HUDEP-2 (cell line): ENCODE data around the gene FAM90A1.
"Not testable (repeated sequence)": the region's sequence is repeated elsewhere in the genome, so short reads cannot be mapped to it uniquely, and the experiment has no call there.

Experiments
- DNase-seq, 76 experiments: peaks; one replicate each; lab custom pipeline; 2025; ENCODE audit not compliant: unreplicated experiment in 76 of 76; lab: John Stamatoyannopoulos, UW

The FAM90A1 gene, protein sequence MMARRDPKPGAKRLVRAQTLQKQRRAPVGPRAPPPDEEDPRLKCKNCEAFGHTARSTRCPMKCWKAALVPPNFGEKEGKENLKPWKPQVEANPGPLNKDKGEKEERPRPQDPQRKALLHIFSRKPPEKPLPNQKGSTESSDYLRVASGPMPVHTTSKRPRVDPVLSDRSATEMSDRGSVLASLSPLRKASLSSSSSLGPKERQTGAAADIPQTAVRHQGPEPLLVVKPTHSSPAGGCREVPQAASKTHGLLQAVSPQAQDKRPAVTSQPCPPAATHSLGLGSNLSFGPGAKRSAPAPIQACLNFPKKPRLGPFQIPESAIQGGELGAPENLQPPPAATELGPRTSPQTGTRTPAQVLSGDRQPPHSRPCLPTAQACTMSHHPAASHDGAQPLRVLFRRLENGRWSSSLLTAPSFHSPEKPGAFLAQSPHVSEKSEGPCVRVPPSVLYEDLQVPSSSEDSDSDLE

DNA sequence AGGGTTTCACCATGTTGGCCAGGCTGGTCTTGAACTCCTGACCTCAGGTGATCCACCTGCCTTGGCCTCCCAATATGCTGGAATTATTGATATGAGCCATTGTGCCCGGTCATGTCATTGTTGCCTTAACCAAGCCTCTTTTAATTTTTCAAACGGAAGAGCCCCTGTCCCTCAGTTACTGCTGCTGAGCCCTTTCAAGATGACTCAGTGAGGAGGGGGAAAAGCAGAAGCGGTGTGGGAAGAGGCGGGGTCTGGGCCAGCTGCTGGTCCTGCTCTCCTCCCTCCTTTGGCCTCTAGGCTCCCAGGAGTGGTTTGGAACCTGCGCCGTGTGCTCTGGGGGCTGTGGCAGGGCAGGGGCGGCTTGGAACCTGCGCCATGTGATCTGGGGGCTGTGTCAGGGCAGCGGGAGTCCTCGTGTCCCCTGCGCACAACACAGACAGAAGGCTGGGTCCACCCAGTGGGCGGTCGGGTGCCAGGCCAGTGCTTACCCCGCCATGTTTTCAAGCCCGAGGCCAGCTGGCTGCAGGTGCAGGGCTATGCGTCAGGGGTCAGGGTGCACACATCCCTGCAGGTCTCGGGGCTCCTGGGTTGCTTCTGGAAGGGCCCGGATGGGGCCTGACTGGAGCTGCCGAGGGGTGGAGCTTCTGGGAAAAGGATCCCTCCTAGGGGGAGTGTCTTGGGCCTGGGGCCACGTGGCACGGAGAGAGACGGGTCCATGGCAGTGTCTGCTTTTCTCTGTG lies at the start of gene FAM90A1:
Gene FAM90A1, minus strand, starts transcription at position 627 of the 740 bp plus-strand sequence. CDS start 2,786 bp downstream, outside the sequence.
- not testable (repeated sequence) for DNase-seq

DNA sequence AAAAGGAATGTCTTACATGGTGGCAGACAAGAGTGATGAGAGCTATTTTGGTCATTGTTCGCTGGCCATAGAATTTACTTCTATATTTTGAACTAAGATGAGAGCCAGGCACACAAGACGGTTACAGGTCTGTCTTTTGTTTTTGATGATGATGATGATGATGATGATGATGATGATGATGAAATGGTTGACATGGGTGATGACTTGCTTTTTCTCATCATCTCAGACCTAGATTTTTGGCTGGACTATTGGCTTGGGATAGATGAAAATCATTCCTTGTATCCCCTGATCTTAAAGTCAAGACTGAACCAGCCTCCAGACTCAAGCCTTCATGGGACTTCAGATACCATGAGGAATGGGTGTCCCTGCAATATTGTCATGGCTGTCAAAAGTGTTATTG lies 49.0 kb upstream of the FAM90A1 start:
- not testable (repeated sequence) for DNase-seq

DNA sequence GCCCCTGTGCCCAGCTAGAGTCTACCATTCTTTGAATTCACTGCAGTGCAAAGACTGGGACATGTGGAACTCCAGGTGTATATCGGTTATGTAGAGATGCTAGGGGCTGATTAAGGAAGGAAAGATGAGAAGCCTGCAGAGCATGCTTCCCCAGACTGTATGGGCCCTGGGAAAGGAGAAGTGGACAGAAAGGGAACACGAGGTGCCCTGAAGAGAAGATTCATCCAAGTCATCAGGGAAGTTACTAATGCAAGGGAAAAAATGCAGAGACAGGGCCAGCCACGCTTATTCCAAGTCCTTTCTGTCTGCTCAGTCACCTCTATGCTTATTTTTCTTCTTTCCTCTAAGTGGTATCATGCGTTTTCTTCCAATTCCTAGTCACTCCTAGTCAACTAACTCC lies 39.3 kb upstream of the FAM90A1 start:
- DNase-seq: not testable (repeated sequence)

DNA sequence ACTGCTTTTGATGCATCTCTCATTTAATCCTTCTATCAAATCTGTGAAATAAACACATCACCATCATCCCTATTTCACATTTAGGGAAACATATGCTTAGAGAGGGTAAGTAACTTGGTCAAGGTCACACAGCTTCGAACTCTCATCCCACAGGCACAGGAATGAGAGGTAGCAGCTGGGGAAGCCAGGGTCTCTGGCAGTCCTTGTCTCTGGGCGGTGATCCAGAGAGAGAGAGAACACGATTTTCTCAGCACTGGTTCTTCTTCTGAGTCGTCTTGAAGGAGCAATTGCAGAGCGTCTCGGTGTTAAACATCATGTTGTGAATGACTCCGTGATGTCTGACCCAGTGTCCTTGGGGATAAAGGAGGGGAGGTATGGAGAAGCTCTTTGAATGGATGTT lies 36.8 kb upstream of the FAM90A1 start:
- not testable (repeated sequence) for DNase-seq

DNA sequence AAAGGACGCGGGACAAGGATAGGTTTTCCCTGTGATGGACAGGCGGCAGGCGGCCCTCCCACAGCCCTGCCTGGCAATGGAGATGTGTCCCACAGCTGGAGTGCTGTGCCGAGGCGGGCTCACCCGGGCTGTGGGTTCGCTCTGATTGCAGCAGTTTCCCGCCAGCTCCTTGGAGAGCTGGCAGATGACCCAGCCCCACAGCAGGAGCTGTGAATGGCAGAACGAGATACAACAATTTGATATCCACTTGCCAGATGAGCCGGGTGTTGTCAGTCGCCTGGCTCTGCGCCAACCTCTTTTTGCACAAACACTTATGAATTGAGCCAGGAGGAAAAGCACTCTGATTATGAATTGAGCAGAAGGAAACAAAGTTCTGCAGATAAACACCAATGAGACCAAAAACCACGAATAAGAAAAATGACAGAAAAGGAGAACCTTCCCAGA lies 33.7 kb upstream of the FAM90A1 start:
- peak in 66 of 76 experiments; percentile 1 to 80 (median 38) for DNase-seq

DNA sequence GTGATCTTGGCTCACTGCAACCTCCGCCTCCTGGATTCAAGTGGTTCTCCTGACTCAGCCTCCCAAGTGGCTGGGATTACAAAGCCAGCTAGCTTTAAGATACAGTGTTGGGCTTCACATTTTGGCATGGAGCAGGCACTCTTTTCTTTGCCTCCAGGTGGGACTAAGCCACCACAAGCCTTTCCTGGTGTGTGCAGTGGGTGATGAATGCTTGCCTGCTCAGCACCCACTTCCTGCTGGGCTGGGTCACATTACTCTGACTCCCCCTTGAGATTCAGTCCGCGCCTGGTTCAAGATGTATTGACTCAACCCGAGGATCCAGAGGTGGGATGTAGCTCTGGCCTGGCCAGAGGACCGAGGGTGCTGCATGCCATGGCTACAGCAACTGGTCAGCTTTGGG lies 28.9 kb upstream of the FAM90A1 start:
- not testable (repeated sequence) for DNase-seq

DNA sequence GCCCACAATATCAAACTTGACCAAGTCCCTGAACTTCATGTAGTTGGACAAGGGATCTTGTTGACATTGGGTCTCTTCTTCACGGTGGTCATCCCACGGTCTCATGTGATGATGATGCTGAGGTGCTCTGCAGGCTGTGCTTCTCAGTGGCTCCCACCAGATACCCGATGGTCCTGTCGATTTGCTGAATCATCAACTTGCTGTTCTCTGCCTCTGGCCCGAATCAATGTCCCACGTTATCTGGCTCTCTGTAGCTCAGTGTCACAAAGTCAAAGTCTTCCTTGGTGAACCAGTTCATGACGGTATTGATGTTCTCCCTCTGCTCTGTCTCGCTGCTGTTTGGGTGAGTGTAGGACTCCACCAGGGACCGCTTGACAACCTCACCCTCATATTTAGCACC lies 27.3 kb upstream of the FAM90A1 start:
- not testable (repeated sequence) for DNase-seq

DNA sequence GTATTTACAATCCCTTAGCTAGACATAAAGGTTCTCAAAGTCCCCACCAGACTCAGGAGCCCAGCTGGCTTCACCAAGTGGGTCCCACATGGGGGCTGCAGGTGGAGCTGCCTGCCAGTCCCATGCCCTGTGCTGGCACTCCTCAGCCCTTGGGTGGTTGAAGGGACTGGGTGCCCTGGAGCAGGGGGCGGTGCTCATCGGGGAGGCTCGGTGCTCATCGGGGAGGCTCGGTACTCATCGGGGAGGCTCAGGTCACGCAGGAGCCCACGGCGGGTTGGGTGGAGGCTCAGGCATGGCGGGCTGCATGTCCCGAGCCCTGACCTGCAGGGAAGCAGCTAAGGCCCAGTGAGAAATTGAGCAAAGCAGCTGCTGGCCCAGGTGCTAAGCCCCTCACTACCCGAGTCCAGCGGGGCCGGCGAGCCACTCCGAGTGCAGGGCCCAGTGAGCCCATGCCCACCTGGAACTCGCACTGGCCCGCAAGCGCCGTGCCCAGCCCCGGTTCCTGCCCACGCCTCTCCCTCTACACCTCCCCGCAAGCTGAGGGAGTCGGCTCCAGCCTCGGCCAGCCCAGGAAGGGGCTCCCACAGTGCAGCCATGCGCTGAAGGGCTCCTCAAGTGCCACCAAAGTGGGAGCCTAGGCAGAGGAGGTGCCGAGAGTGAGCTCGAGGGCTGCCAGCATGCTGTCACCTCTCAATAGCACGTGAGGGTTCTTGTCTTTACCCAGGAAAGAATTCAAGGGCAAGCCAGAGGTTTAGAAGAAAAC lies 24.8 kb upstream of the FAM90A1 start:
- DNase-seq: not testable (repeated sequence)

DNA sequence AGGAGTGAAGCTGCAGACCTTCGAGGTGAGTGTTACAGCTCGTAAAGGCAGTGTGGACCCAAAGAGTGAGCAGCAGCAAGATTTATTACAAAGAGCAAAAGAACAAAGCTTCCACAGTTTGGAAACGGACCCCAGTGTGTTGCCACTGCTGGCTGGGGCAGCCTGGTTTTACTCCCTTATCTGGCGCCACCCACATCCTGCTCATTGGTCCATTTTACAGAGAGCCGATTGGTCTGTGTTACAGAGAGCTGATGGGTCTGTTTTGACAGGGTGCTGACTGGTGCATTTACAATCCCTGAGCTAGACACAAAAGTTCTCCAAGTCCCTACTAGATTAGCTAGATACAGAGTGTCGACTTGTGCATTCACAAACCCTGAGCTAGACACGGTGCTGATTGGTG lies 24.2 kb upstream of the FAM90A1 start:
- DNase-seq: not testable (repeated sequence)

DNA sequence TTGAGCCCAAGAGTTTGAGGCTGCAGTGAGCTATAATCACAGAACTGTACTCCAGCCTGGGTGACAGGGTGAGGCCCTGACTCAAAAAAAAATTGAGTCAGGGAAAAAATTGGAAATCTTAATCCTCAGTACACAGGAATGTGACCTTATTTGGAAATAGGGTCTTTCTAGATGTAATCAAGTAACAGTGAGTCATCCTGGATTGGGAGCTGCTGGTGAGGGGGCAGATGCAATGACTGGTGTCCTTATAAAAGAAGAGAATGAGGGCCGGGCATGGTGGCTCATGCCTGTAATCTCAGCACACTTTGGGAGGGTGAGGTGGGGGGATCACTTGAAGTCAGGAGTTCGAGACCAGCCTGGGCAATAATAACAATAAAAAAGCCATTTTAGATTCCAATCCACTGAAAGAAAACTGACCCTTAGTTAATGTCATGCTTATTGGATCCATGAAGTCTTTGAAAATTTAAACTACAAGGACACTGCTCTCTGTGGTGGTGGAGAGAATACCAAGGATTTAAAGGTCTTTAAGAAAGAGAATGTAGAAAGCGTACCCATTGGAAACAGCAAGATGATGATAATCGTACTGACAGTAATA lies 19.6 kb upstream of the FAM90A1 start:
- DNase-seq: not testable (repeated sequence)

DNA sequence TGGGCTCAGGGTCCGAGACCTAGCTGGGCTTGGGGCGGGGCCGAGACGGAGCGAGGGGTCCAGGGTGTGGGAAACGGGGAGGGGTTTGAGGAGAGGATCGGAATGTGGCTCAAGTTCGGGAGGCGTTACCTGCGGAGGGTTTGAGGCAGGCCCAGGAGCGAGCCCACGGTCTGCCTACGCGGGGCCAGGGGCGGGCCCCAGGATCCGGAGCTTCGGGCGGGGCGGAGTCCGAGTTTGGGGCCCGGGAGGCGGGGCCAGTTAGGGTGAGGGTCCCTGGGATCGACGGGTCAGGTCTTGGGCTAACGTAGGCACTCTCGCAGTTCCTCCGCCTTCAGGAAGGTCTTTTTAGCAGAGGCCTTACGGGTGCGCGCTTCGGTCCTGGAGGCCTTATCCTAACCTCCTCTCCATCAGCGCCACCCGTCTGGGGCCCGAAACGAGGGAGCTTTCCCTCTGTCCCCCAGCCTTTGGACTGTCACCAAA lies 16.3 kb upstream of the FAM90A1 start:
- peak in 7 of 76 experiments; percentile 34 to 49 (median 37) for DNase-seq

DNA sequence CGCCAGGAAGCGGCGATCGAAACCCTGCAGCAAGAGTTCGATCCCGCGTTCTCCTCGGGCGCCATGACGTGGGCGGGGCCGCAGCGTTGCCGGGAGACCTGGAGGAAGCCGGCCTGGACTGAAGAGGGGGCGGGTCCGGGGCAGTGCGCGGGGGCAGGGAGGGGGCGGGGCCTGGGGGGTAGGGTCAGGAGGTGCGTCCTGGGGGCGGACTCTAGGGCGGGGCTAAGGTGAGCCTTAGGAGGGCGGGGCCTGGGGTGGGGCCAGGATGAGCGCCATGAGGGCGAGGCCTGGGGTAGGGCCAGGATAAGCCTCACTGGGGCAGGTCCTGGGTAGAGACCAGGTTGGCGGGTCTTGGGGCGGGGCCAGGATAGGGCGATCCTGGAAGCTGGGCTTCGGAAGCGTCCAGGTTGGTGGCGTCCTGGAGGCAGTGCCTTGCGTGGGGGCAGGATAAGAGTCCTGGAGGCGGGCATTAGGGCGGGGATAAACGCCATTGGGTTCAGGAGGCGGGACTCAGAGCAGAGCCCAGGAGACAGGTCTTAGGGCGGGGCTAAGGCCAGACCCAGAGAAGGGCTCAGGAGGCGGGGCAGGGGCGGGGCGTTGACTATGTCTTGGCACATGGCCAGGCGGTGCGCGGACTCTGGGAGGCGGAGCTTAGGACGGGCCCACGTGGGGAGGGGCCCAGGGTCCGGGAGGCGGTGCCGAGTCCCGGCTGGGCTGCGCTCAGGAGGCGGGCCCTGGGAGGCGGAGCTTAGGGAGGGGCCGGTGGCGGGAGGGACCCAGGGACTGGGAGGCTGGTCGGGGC lies 15.7 kb upstream of the FAM90A1 start:
- peak; percentile 36 to 100 (median 96) for DNase-seq

DNA sequence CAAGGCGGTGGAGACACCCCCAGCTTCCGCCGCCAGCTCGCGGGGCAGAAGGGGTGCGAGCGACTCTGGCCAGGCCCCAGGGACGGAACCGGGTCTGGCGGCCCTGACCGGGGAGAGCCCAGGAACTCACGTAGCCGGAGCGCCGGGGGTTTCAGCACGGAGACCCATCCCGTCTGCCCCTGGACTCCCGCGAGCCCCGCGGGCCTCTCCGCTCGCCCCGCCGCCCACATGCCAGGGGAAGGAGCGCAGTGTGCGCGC lies 15.1 kb upstream of the FAM90A1 start:
- DNase-seq: peak in 1 of 76 experiments; percentile 48

DNA sequence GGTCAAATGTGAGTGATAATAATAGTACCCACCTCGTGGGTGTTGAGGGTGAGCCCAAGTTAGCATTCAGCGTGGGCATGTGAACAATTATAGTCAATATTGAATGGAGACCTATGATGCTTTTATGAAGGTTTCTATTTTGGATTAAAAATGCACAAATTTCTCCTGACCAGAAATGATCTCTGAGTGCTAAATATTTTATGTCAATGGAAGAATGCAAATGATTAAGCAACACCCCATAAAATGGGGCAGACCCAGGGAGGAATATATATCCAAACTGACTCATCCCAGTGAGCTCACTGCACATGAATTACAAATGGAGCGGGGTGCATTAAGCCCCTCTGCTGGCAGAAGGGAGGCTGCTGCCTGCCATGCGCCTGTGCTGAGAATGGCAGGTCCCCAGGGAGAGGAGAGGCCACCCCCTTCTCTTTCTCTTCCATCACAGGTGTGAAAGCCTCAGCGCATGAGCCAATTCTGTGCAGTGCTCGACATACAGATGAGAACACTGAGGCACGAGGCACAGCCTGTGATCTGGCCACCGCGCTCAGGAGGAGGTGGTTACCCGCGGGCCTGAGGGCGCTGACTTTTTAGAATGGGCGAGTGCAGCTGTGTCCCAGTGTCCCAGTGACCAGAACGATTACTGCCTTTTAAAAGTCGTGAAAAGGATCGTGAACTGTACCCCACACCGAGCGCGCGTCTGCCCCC lies 14.7 kb upstream of the FAM90A1 start:
- peak in 9 of 76 experiments; percentile 22 to 54 (median 35) for DNase-seq

DNA sequence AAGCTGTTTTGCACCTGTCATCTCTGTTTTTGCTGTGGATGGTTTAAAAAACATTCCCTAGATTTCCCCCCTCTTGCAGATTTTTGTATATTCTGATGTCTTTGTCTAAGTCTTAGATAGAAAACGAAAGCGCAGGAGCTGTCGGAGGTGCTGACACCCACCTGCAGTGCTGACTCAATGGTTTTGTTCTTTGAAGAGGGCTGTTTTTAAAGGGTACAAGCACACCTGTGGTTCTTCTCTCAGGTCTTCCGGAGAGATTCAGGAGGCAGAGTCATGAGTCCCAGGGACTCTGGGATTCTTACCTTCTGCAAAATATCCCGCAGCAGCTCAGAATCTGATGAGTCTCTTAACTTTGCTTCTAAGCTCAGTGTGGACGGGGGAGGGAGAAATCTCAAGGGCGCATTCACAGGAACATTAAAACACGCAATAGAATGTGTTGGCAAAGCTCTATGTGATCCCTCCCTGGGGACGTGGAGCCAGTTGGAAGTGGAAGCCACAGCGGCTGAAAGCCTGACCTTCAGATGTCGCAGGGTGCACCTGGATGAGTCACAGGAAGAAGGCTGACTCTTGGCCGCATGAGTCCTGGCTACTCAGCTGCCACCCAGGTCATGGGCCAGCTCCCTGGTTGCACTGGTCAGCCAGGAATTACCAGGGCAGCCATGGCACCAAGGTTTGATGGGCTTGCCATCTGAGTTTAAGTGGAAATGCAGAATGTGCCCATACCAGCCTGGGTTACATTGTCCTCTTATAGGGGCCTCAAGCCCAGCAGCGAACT lies 13.1 kb upstream of the FAM90A1 start:
- not testable (repeated sequence) for DNase-seq

DNA sequence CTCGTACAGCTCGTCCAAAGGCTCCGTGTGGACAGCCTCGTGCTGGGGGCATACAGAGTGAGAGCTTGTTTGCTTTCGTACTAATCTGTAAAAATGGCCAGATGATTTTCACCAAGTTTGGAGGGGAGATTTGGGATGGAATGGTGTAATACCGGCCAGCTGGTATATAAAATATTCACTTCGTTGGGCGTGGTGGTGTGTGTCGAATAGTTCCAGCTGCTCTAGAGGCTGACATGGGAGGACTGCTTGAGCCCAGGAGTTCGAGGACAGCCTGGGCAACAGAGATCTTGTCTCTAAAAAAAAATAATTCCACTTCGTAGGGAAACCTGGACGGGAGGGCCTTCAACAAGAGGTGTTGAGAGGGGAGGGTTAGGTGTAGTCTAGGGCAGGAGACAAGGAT lies 9.6 kb upstream of the FAM90A1 start:
- not testable (repeated sequence) for DNase-seq

DNA sequence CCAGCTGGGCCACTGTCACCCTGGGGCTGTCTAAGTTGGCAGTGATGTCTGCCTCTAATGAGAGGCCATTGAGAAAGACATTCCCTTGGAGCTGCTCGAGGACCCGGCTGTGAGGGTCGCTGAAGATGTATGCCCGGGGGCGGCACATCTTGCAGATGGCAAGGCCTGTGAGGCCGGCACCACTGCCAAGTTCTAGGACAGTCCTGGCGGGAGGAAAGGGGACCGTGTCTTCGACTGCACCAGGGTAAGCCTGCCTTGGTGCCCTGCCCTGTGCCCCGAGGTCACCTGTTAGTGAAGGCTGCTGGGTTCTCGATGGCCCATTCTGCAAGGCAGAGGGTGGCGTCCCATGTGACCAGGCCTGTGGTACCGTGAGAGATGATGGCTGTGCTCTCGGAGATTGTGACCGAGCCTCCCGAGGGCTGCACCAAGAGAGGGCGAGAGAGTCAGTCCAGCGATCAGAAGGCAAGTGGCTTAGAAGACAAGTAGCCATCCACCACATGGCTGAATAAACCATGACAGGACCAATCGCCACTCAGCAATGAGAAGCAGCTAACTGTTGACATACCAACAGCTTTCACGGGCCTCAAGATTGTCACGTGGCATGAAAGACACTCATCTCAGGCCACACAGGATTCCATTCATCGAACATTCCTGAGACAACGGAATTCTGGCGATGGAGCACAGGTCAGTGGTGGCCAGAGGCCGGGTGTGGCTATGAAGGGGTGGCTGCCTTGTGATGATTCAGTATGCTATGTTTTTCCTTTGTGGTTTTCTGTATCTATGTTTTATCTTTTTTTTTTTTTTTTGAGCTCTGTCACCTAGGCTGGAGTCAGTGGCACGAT lies 8.1 kb upstream of the FAM90A1 start:
- not testable (repeated sequence) for DNase-seq
